Dorsolateral prefrontal cortex (tissue), 118 donors: ENCODE data around the gene OR4X1. TPM values are rescaled to one million over a fixed set of nuclear protein-coding genes. Genes with fewer than 3 reads are reported as not detected.

Source experiments
- total RNA-seq, 120 experiments: library from RNA; stranded (reverse); gene quantifications; one replicate each; pipeline versions ENCODE4 v1.2.3 to v1.2.4, GENCODE V29; 2022

OR4X1 gene
- total RNA-seq, 120 experiments from 2014 or later: not detected

Other genes with a start within 250 kb of the OR4X1 start
- not detected for gene OR4B1, start 47.1 kb upstream of the OR4X1 start, total RNA-seq
- not detected for gene OR4X2, start 18.8 kb upstream of the OR4X1 start, total RNA-seq
- gene OR4S1, start 42.4 kb downstream of the OR4X1 start, total RNA-seq: not detected
- gene OR4C3, start 61.1 kb downstream of the OR4X1 start, total RNA-seq: not detected
- gene OR4C5, start 102.6 kb downstream of the OR4X1 start, total RNA-seq: not detected
- not detected for gene OR4A47, start 224.9 kb downstream of the OR4X1 start, total RNA-seq